Measurements from ENCODE around the gene CCDC195.

CCDC195 gene

GRCh38 chr2:224747765-224748164 is 31.6 kb upstream of the CCDC195 start:
- TF ChIP-seq CTCF (conservative IDR thresholded peaks at IDR 0.05; ENCODE audit: low read depth, low read length), result no peak
- no peak for DNase-seq (ENCODE audit: low read depth)
- H3K4me3 ChIP-seq (ENCODE audit: low read depth, low read length), result no peak overlapping the region

GRCh38 chr2:224736227-224736626 is 20.1 kb upstream of the CCDC195 start:
- no peak overlapping the region for H3K4me3 ChIP-seq (ENCODE audit: low read depth, low read length)
- no peak for TF ChIP-seq CTCF (conservative IDR thresholded peaks at IDR 0.05; ENCODE audit: low read depth, low read length)
- DNase-seq (ENCODE audit: low read depth), result no peak

GRCh38 chr2:224734949-224735348 is 18.8 kb upstream of the CCDC195 start:
- no peak for DNase-seq (ENCODE audit: low read depth)
- no peak for TF ChIP-seq CTCF (conservative IDR thresholded peaks at IDR 0.05; ENCODE audit: low read depth, low read length)
- H3K4me3 ChIP-seq (ENCODE audit: low read depth, low read length), result no peak overlapping the region

- DNase-seq (ENCODE audit: low read depth), result no peak
- no peak overlapping the region for H3K4me3 ChIP-seq (ENCODE audit: low read depth, low read length)
- TF ChIP-seq CTCF (conservative IDR thresholded peaks at IDR 0.05; ENCODE audit: low read depth, low read length), result no peak
Observed at GRCh38 chr2:224731665-224732064, 15.5 kb upstream of the CCDC195 start.

- DNase-seq (ENCODE audit: low read depth), result no peak
- no peak overlapping the region for H3K4me3 ChIP-seq (ENCODE audit: low read depth, low read length)
- TF ChIP-seq CTCF (conservative IDR thresholded peaks at IDR 0.05; ENCODE audit: low read depth, low read length), result no peak
Observed at GRCh38 chr2:224729435-224729834, 13.3 kb upstream of the CCDC195 start.

GRCh38 chr2:224724331-224724730 is 8.2 kb upstream of the CCDC195 start:
- no peak for TF ChIP-seq CTCF (conservative IDR thresholded peaks at IDR 0.05; ENCODE audit: low read depth, low read length)
- DNase-seq (ENCODE audit: low read depth), result no peak
- no peak overlapping the region for H3K4me3 ChIP-seq (ENCODE audit: low read depth, low read length)

- no peak overlapping the region for H3K4me3 ChIP-seq (ENCODE audit: low read depth, low read length)
- DNase-seq (ENCODE audit: low read depth), result peak; percentile 47
- TF ChIP-seq CTCF (conservative IDR thresholded peaks at IDR 0.05; ENCODE audit: low read depth, low read length), result no peak
Observed at GRCh38 chr2:224723586-224724217, 7.5 kb upstream of the CCDC195 start.
